Epithelial cell of prostate (primary cell): Measurements from ENCODE around the gene NEURL4.

Experiments used
- DNase-seq: peaks from one replicate; pipeline ENCODE4 v3.0.0-alpha.2; 2011; ENCODE audit warnings: low read depth, low spot score
- H3K27ac ChIP-seq: fragments of 450-650 bp; 2 replicates; pipeline ENCODE4 v1.5.1; 2017; ENCODE audit warnings: mild to moderate bottlenecking

NEURL4 gene

DNA sequence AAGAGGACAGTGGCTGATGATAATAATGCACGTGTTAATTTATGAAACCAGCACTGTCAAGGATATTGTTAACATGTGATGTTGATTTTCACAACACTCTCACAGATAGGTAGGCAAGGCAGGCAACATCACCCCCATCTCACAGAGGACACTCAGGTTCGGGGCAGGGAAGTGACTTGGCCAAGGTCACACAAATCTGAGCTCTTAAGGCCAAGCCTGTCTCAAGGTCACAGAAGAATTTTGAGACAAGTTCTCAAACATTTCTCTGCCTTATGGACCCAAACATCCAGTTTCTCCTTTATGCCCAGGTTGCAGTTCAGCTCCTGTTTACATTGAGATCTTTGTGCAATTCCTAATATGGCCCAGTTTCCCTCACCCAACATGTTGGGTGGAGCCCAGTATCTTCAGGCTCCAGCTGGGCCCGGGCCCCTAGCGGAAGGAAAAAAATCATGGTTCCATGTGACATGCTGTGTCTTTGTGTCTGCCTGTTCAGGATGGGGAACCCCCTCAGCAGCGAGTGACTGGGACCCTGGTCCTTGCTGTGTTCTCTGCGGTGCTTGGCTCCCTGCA is 46.3 kb downstream of the NEURL4 start:
- no peak overlapping the region for H3K27ac ChIP-seq
- DNase-seq: no peak

DNA sequence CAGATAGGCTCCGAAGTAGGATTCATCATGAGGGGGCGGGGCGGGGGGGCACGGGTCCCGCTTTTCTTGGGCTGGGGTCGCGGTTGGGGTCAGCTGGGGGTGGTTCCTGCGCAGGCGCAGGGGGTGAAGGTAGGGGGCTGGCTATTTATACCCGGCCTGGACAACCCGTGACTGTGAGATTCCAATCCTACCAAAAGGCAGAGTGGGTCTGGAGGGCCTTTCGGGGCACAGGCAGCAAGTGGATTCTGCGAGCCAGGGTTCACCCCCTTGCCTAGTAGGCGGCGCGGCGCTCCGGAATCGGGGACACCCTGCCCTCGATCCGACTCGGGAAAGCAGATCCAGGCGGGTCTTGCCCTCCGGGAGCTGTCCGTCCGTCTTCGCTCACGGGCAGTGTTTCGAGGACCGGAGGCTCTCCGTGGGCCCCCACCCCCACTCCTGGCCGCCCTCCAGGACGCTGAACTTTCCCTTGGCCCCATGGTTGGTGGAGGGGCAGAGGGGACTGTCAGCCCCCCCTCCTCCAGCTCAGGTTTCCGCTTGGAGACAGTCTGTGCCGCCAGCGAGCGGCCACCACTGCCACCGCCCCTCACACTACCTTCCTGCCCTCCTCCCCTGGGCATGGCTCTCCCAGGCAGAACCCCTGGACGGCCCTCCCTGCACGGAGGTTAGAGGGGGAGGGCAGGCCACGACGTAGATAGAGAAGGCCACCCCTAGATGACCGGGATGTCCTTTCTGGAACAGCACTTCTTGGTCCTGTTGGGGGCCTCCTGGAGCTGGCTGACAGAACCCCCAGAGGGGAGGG is 47.0 kb downstream of the NEURL4 start:
- no peak for DNase-seq
- H3K27ac ChIP-seq: no peak overlapping the region

DNA sequence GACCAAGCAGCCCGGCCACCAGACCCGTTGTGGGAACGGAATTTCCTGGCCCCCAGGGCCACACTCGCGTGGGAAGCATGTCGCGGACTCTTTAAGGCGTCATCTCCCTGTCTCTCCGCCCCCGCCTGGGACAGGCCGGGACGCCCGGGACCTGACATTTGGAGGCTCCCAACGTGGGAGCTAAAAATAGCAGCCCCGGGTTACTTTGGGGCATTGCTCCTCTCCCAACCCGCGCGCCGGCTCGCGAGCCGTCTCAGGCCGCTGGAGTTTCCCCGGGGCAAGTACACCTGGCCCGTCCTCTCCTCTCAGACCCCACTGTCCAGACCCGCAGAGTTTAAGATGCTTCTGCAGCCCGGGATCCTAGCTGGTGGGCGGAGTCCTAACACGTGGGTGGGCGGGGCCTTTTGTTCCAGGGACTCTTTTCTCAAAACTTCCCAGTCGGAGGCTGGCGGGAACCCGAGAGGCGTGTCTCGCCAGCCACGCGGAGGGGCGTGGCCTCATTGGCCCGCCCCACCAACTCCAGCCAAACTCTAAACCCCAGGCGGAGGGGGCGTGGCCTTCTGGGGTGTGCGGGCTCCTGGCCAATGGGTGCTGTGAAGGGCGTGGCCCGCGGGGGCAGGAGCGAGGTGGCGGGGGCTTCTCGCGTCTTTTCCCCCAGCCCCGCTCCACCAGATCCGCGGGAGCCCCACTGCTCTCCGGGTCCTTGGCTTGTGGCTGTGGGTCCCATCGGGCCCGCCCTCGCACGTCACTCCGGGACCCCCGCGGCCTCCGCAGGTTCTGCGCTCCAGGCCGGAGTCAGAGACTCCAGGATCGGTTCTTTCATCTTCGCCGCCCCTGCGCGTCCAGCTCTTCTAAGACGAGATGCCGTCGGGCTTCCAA is 47.8 kb downstream of the NEURL4 start, which contains the start of gene SLC2A4:
Gene SLC2A4 (plus strand): TSS at position 645 of the 879 bp plus-strand sequence. CDS start 217 bp downstream, at position 862.
- peak within 1 kb of the TSS; percentile 66 for H3K27ac ChIP-seq
- peak; percentile 55 for DNase-seq

DNA sequence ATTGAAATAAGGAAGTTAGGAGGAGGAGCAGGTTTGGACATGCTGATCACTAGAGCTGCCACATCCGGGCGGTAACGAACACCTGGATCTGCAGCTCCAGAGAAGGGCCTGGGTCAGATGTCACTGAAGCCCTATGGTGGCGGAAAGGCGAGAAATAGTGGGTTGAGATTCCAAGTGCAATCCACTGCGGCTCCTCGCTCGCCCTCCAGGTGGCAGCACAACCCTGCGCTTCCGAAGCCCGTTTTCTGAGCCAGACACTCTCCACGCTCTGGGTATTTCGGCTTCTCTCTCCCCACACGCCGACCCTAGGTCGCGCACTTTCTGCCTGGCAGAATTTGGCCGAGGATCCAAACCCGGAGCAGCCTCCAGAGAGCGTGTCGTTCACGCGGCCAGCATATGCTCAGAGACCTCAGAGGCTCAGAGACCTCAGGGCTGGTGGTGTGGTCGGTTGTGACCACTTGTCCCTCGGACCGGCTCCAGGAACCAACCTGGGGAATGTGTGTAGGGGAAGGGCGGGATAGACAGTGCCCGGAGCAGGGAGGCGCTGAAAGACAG is 48.5 kb downstream of the NEURL4 start:
- peak overlapping the region; percentile 66 for H3K27ac ChIP-seq
- no peak for DNase-seq

DNA sequence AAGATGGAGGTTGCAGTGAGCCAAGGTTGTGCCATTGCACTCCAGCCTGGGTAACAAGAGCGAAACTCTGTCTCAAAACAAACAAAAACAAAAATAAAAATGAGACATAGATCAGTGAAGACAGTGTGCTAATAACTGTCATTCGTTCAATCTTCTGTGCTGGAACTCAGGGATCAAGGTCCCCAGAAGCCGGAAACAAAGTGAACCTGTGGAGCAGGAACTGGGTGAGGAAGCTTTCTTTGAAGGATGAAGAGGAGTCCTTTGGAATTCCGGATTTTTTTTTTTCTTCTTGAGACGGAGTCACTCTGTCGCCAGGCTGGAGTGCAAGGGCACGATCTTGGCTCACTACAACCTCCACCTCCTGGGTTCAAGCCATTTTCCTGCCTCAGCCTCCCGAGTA is 49.7 kb downstream of the NEURL4 start:
- peak overlapping the region; percentile 66 for H3K27ac ChIP-seq
- no peak for DNase-seq

DNA sequence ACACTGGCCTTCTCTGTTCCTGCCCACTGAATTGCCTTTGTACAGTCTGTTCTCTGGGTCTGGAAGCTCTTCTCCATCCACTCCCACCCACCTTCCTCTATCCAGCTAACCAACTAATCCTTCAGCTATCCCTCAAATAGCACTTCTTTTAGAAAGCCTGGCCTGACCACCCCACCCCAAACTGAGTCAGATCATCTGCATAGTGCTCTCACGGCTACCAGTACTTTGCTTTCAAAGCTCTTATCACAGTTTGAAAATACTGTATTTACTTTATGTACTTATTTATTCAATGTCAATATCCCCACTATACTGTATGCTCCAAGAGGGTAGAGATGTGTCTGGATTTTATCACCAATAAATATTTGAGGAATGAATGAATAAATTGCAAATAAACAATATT is 62.4 kb downstream of the NEURL4 start:
- no peak for DNase-seq
- H3K27ac ChIP-seq: peak overlapping the region; percentile 99
